Brain microvascular endothelial cell (primary cell): ENCODE data around the gene GNA15.
"Not testable (repeated sequence)": the region's sequence is repeated elsewhere in the genome, so short reads cannot be mapped to it uniquely, and the experiment has no call there.

Experiments
- DNase-seq: peaks from one replicate; pipeline ENCODE4 v3.0.0-alpha.2; 2020
- H3K27ac ChIP-seq: fragments of 250-450 bp; sonication (Bioruptor Pico); 2 replicates; pipeline ENCODE4 v1.5.1; 2020; ENCODE audit warnings: mild to moderate bottlenecking, moderate library complexity
- H3K27me3 ChIP-seq: fragments of 250-450 bp; sonication (Bioruptor Pico); replicated peaks from 2 replicates; pipeline ENCODE4 v1.5.1; 2020; ENCODE audit warnings: mild to moderate bottlenecking
- H3K36me3 ChIP-seq: fragments of 250-450 bp; sonication (Bioruptor Pico); replicated peaks from 2 replicates; pipeline ENCODE4 v1.5.1; 2020; ENCODE audit warnings: mild to moderate bottlenecking
- H3K4me3 ChIP-seq: 2 replicates; pipeline ENCODE4 v1.5.1; 2011; ENCODE audit warnings: low read depth, mild to moderate bottlenecking, control low read depth, low read length, moderate library complexity
- CTCF ChIP-seq: IDR thresholded peaks from 2 replicates; pipeline ENCODE4 v1.5.1; 2011; ENCODE audit warnings: low read depth, mild to moderate bottlenecking, moderate library complexity, low read length, control low read depth, inconsistent platforms; ENCODE audit errors: missing control alignments
- in situ Hi-C: cut with HindIII; loops from 2 replicates; pipeline ENCODE4 v1.10.0; 2017; ENCODE audit warnings: low sequenced_read_pairs, low pct_ligation_motif_present

Gene GNA15

GRCh38 chr19:3135961-3136683 lies at the start of gene GNA15:
GNA15 (plus strand) TSS chr19:3136033; CDS start chr19:3136451, 418 bp downstream.
- in situ Hi-C loops = no loop called here
- Histone ChIP-seq H3K27me3 (no peaks in the 10 kb centered on the region), H3K4me3 (no peak within 1 kb of the TSS), H3K36me3 (no peaks in the 10 kb centered on the region), H3K27ac (no peak within 1 kb of the TSS)
- no peak for TF ChIP-seq CTCF
- no peak for DNase-seq

- H3K4me3 ChIP-seq = no peak overlapping the region
- H3K27ac ChIP-seq = no peak overlapping the region
- H3K27me3 ChIP-seq = no peaks in the 10 kb centered on the region
- no peak for DNase-seq
- H3K36me3 ChIP-seq = no peaks in the 10 kb centered on the region
- TF ChIP-seq CTCF = no peak
- in situ Hi-C loops = no loop called here
Observed at GRCh38 chr19:3087769-3088168, 48.1 kb upstream of the GNA15 start.

- H3K36me3 ChIP-seq, DNase-seq, H3K4me3 ChIP-seq, in situ Hi-C loops, H3K27me3 ChIP-seq, H3K27ac ChIP-seq: not testable (repeated sequence)
Observed at GRCh38 chr19:3089299-3089855, 46.5 kb upstream of the GNA15 start.

GRCh38 chr19:3094601-3095440 lies 41.0 kb upstream of the GNA15 start:
- no peaks in the 10 kb centered on the region for H3K27me3 ChIP-seq
- peak overlapping the region; percentile 89 for H3K4me3 ChIP-seq
- no peak for DNase-seq
- peak overlapping the region; percentile 25 for H3K27ac ChIP-seq
- in situ Hi-C loops = no loop called here
- no peaks in the 10 kb centered on the region for H3K36me3 ChIP-seq
- no peak for TF ChIP-seq CTCF

- in situ Hi-C loops = no loop called here
- Histone ChIP-seq H3K4me3 (peak overlapping the region; percentile 89), H3K27me3 (no peaks in the 10 kb centered on the region), H3K36me3 (no peaks in the 10 kb centered on the region), H3K27ac (no peak overlapping the region)
- no peak for DNase-seq
- TF ChIP-seq CTCF = no peak
Observed at GRCh38 chr19:3095441-3096191, 40.2 kb upstream of the GNA15 start.
